HG03135 (cell line): ENCODE measurements around the gene SUSD6.
"Not testable (repeated sequence)": the region's sequence is repeated elsewhere in the genome, so short reads cannot be mapped to it uniquely, and the experiment has no call there.

Source experiments
- ATAC-seq: cut with Tn5 transposase; IDR thresholded peaks from one replicate; pipeline ENCODE4 v1.9.1; 2021; ENCODE audit warnings: mild to moderate bottlenecking, moderate library complexity; ENCODE audit not compliant: unreplicated experiment

Gene SUSD6

GRCh38 chr14:69693145-69693544 is 81.7 kb downstream of the SUSD6 start:
- peak; percentile 39 for ATAC-seq

GRCh38 chr14:69693801-69694729 is 82.7 kb downstream of the SUSD6 start:
- ATAC-seq = no peak

- no peak for ATAC-seq
These were observed 83.4 kb downstream of the SUSD6 start for GRCh38 chr14:69694730-69695281.

- ATAC-seq = no peak
These were observed 84.2 kb downstream of the SUSD6 start for GRCh38 chr14:69695322-69696203.

- no peak for ATAC-seq
These were observed 84.8 kb downstream of the SUSD6 start for GRCh38 chr14:69696204-69696527.

GRCh38 chr14:69696633-69697557 is 85.5 kb downstream of the SUSD6 start:
- no peak for ATAC-seq

- ATAC-seq = no peak
These were observed 87.2 kb downstream of the SUSD6 start for GRCh38 chr14:69698572-69698971.

- not testable (repeated sequence) for ATAC-seq
These were observed 87.8 kb downstream of the SUSD6 start for GRCh38 chr14:69699243-69699642.

GRCh38 chr14:69699748-69700303 is 88.4 kb downstream of the SUSD6 start:
- ATAC-seq = no peak

- no peak for ATAC-seq
These were observed 89.2 kb downstream of the SUSD6 start for GRCh38 chr14:69700575-69700974.

- no peak for ATAC-seq
These were observed 89.9 kb downstream of the SUSD6 start for GRCh38 chr14:69701291-69701690.

- ATAC-seq = no peak
These were observed 90.5 kb downstream of the SUSD6 start for GRCh38 chr14:69701857-69702256.

- no peak for ATAC-seq
These were observed 91.9 kb downstream of the SUSD6 start for GRCh38 chr14:69703047-69704039.

GRCh38 chr14:69704319-69704718 is 92.9 kb downstream of the SUSD6 start:
- no peak for ATAC-seq

GRCh38 chr14:69705706-69706105 is 94.3 kb downstream of the SUSD6 start:
- no peak for ATAC-seq

- ATAC-seq = no peak
These were observed 96.7 kb downstream of the SUSD6 start for GRCh38 chr14:69708049-69708448.

- no peak for ATAC-seq
These were observed 97.5 kb downstream of the SUSD6 start for GRCh38 chr14:69708586-69709560.

- ATAC-seq = no peak
These were observed 99.0 kb downstream of the SUSD6 start for GRCh38 chr14:69710378-69710777.
